Endothelial cell of umbilical vein (primary cell): ENCODE data around the gene REC8. TPM values are rescaled to one million over a fixed set of nuclear protein-coding genes. Genes with fewer than 3 reads are reported as not detected.

Experiments
- BruUV-seq: library from RNA; stranded (reverse); fragments of 400-500 nt; replicated peaks from 2 replicates; lab custom pipeline; 2021; lab: Mats Ljungman, UMichigan
- CTCF ChIA-PET: fragments of 300-600, 350-600 bp; sonication (Branson Sonifier 250); formaldehyde crosslinking; loops from one replicate; lab custom pipeline; 2021; ENCODE audit warnings: antibody characterized with exemption, inconsistent platforms; lab: Charles Lee
- POLR2A ChIA-PET: fragments of 300-600, 350-600 bp; sonication (Branson Sonifier 250); formaldehyde crosslinking; loops from one replicate; lab custom pipeline; 2021; ENCODE audit warnings: antibody characterized with exemption, inconsistent platforms; lab: Charles Lee
- DNase-seq: peaks from one replicate; pipeline ENCODE4 v3.0.0-alpha.2; 2011; ENCODE audit warnings: low read depth, low spot score
- FAIRE-seq: peaks from 2 replicates; lab custom pipeline; 2011; peaks lifted over from hg19 to GRCh38; lab: Jason Lieb, UNC
- H2AFZ ChIP-seq: 2 replicates; pipeline ENCODE4 v1.6.0; 2012; ENCODE audit warnings: low read depth, low read length, control low read depth, inconsistent platforms
- H3K27ac ChIP-seq: 2 replicates; pipeline ENCODE4 v1.5.1; 2011; ENCODE audit warnings: low read depth, mild to moderate bottlenecking, control low read depth, low read length, moderate library complexity; ENCODE audit not compliant: insufficient read depth
- H3K27me3 ChIP-seq, 2 experiments: 2 replicates each; pipeline versions ENCODE4 v1.6.0 to v1.6.1; 2011; ENCODE audit warnings: low read length in 2 of 2, mixed read lengths in 1 of 2; ENCODE audit not compliant: control insufficient read depth in 2 of 2, insufficient read depth in 2 of 2
- H3K36me3 ChIP-seq, 2 experiments: 2 replicates in 1 of 2; 3 replicates in 1 of 2; pipeline ENCODE4 v1.5.1; 2011; ENCODE audit warnings: low read length in 2 of 2, mild to moderate bottlenecking in 1 of 2, moderate library complexity in 1 of 2; ENCODE audit not compliant: control insufficient read depth in 2 of 2, insufficient read depth in 2 of 2; ENCODE audit errors: extremely low read depth in 1 of 2
- H3K4me1 ChIP-seq: 3 replicates; pipeline ENCODE4 v1.5.1; 2011; ENCODE audit warnings: mild to moderate bottlenecking, low read length; ENCODE audit not compliant: control insufficient read depth, insufficient read depth; ENCODE audit errors: extremely low read depth
- H3K4me2 ChIP-seq: 2 replicates; pipeline ENCODE4 v1.6.1; 2011; ENCODE audit warnings: low read length, control low read depth, mixed read lengths; ENCODE audit not compliant: insufficient read depth
- H3K4me3 ChIP-seq, 3 experiments: fragments of 200-600 bp in 1 of 3; sonication (generic), shearing (Covaris generic) in 1 of 3; replicated peaks in 1 of 3; 2 replicates each; pipeline ENCODE4 v1.5.1; 2011 to 2016; ENCODE audit warnings: control low read depth in 3 of 3, low read length in 3 of 3, mild to moderate bottlenecking in 2 of 3, inconsistent platforms in 1 of 3, low read depth in 1 of 3, moderate library complexity in 1 of 3; ENCODE audit not compliant: insufficient read depth in 1 of 3
- H3K79me2 ChIP-seq: 2 replicates; pipeline ENCODE4 v1.6.0; 2012; ENCODE audit warnings: low read length, inconsistent platforms; ENCODE audit not compliant: control insufficient read depth, insufficient read depth
- H3K9ac ChIP-seq: replicated peaks from 2 replicates; pipeline ENCODE3; 2011; ENCODE audit warnings: low read length, control low read depth; ENCODE audit not compliant: insufficient read depth; ENCODE audit errors: extremely low read depth
- H3K9me1 ChIP-seq: replicated peaks from 3 replicates; pipeline ENCODE4 v1.6.0; 2011; ENCODE audit warnings: mild to moderate bottlenecking, low read length; ENCODE audit not compliant: control insufficient read depth, insufficient read depth; ENCODE audit errors: extremely low read depth
- H3K9me3 ChIP-seq: replicated peaks from 2 replicates; pipeline ENCODE4 v1.5.1; 2012; ENCODE audit warnings: low read length, inconsistent platforms; ENCODE audit not compliant: control insufficient read depth, insufficient read depth
- H4K20me1 ChIP-seq: replicated peaks from 2 replicates; pipeline ENCODE3; 2011; ENCODE audit warnings: mild to moderate bottlenecking, low read length; ENCODE audit not compliant: control insufficient read depth, insufficient read depth; ENCODE audit errors: extremely low read depth
- CTCF ChIP-seq, 2 donors: IDR thresholded peaks; 1 replicate in 1 of 2; 2 replicates in 1 of 2; pipeline ENCODE4 v1.5.1; 2011; ENCODE audit warnings: low read length in 2 of 2, mild to moderate bottlenecking in 2 of 2, moderate library complexity in 2 of 2, control low read depth in 1 of 2, inconsistent platforms in 1 of 2, low read depth in 1 of 2; ENCODE audit not compliant: insufficient read depth in 1 of 2; ENCODE audit errors: extremely low read depth in 1 of 2
- EZH2 ChIP-seq: IDR thresholded peaks from 2 replicates; pipeline ENCODE4 v1.6.1; 2012; ENCODE audit warnings: borderline replicate concordance, low read depth, mild to moderate bottlenecking, moderate library complexity, low read length, inconsistent platforms; ENCODE audit not compliant: severe bottlenecking
- FOS ChIP-seq: IDR thresholded peaks from 2 replicates; pipeline ENCODE4 v1.6.1; 2011; ENCODE audit warnings: mild to moderate bottlenecking, low read length, moderate library complexity, borderline replicate concordance; ENCODE audit not compliant: insufficient read depth
- GATA2 ChIP-seq: IDR thresholded peaks from 2 replicates; pipeline ENCODE4 v1.7.0; 2011; ENCODE audit warnings: low read depth, mild to moderate bottlenecking, moderate library complexity, mixed read lengths, low read length; ENCODE audit not compliant: insufficient read length, insufficient read depth
- JUN ChIP-seq: IDR thresholded peaks from 2 replicates; pipeline ENCODE4 v1.6.1; 2011; ENCODE audit warnings: borderline replicate concordance, low read depth; ENCODE audit not compliant: insufficient read length, insufficient read depth
- MAX ChIP-seq: IDR thresholded peaks from 2 replicates; pipeline ENCODE4 v1.6.1; 2011; ENCODE audit not compliant: insufficient read depth, insufficient read length
- MYC ChIP-seq: IDR thresholded peaks from one replicate; pipeline ENCODE4 v1.6.1; 2011; ENCODE audit warnings: mild to moderate bottlenecking, low read depth, low read length
- POLR2A ChIP-seq: IDR thresholded peaks from 2 replicates; pipeline ENCODE4 v1.6.1; 2012; ENCODE audit warnings: low read depth, mild to moderate bottlenecking, control low read depth, low read length
- POLR2AphosphoS5 ChIP-seq: IDR thresholded peaks from 2 replicates; pipeline ENCODE4 v1.6.1; 2012; ENCODE audit warnings: low read depth, mild to moderate bottlenecking, control low read depth, low read length, moderate library complexity; ENCODE audit not compliant: insufficient read depth
- dilution Hi-C: fragments of 300-500 bp; cut with MboI; formaldehyde crosslinking; loops from one replicate; pipeline ENCODE4 v1.15.0; 2019; ENCODE audit warnings: low sequenced_read_pairs; ENCODE audit not compliant: extremely low pct_ligation_motif_present
- intact Hi-C: fragments of 100-400 bp; cut with micrococcal nuclease; formaldehyde crosslinking; loops from one replicate; pipeline ENCODE4 v1.10.0; 2022
- polyA plus RNA-seq, 4 experiments: library from polyadenylated mRNA; depleted of rRNA in 3 of 4; stranded (reverse) in 3 of 4; unstranded in 1 of 4; fragments of >200 nt; gene quantifications; 2 replicates each; pipeline versions ENCODE4 v1.2.1 to v1.2.3, GENCODE V29; 2011 to 2012; ENCODE audit warnings: missing spikeins in 1 of 4
- total RNA-seq: library from RNA; stranded (reverse); gene quantifications from 2 replicates; pipeline ENCODE4 v1.2.3, GENCODE V29; 2021

The REC8 gene
- total and polyA plus RNA-seq, 2 donors (not counting 3 experiments of a cell fraction or from before 2014, with no cell fraction given) = 12.5 to 33.6 TPM

- ChIA-PET POLR2A (no interaction called here), CTCF (interaction anchor here (0.9 kb wide), 1 partner anchor 97 kb away, joined by 4 read pairs; the partner anchor contains the start of gene CIDEB)
- Histone ChIP-seq H3K36me3 (peaks cover 0 to 25% of the 10 kb centered on the region in 2 experiments), H3K9me3 (no peaks in the 10 kb centered on the region), H3K9ac (no peak overlapping the region), H3K79me2 (no peaks in the 10 kb centered on the region), H3K4me2 (no peak overlapping the region), H2AFZ (no peak overlapping the region), H3K27me3 (no peaks in the 10 kb centered on the region), H3K27ac (no peak overlapping the region), H4K20me1 (no peaks in the 10 kb centered on the region), H3K4me1 (peaks cover 11% of the 10 kb centered on the region), H3K9me1 (no peaks in the 10 kb centered on the region), H3K4me3 (no peak overlapping the region)
- intact Hi-C loops (no loop called here), dilution Hi-C loops (no loop called here)
- DNase-seq = no peak
- no peak for FAIRE-seq
- BruUV-seq = no TSS peak
- no peak for TF ChIP-seq POLR2A
- no peak for TF ChIP-seq FOS
- TF ChIP-seq MYC = no peak
- no peak for TF ChIP-seq MAX
- TF ChIP-seq EZH2 = no peak
- no peak for TF ChIP-seq JUN
- TF ChIP-seq POLR2AphosphoS5 = no peak
- TF ChIP-seq GATA2 = no peak
- TF ChIP-seq CTCF (IDR thresholded peaks at IDR 0.05; ENCODE audit: extremely low read depth in 1 of 2, insufficient read depth in 1 of 2, low read depth in 1 of 2, low read length in 2 of 2) = no peak
Observed at GRCh38 chr14:24211311-24211710, 39.4 kb downstream of the REC8 start.
